NOMO-1 (cell line): ENCODE results near the gene FREM3.
"Not testable (repeated sequence)": the region's sequence is repeated elsewhere in the genome, so short reads cannot be mapped to it uniquely, and the experiment has no call there.

Experiments used
- DNase-seq, 2 experiments: peaks; one replicate each; lab custom pipeline; 2025; ENCODE audit not compliant: unreplicated experiment in 2 of 2; lab: John Stamatoyannopoulos, UW

FREM3 gene

GRCh38 chr4:143700416-143701352 is at the start of gene FREM3:
Gene FREM3, minus strand, starts transcription at chr4:143700675. Its CDS starts 0 bp downstream, at chr4:143700675.
- no peak for DNase-seq

DNA sequence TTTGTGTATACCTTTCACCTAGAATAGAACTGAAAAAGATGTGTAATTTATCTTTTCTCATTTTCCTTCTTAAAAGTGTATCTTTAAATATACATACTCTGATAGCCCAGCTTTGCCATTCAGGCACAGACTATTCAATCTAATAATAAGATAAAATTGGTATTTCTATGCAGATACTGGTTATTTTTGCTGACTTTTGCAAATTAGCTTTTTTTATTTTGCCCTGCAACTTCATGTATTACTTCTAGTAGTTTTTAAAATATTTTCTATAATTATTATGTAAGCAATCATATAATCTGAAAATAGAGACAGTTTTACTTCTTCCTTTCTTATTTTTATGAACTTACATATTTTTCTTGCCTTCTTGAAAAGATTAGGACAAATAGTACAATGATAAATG is 45.4 kb upstream of the FREM3 start:
- no peak for DNase-seq

DNA sequence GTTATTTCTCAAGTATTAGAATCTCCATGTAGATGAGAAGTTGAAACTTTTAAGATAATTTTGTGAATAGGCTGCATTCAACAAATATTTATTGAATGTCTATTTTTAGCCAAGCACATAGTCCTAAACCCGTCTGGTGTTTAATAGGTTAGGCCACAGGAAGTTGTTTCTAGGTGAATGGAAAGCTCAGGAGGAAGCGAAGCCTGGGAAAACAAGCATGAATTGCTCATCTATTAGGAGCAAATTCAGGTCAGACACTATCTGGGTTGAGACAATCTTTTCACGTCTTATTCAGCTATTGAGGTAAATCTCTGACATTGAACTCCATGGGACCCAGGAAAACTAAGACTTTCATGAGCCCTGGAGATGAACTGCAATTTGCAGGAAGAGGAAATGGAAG is 43.1 kb upstream of the FREM3 start:
- no peak for DNase-seq

DNA sequence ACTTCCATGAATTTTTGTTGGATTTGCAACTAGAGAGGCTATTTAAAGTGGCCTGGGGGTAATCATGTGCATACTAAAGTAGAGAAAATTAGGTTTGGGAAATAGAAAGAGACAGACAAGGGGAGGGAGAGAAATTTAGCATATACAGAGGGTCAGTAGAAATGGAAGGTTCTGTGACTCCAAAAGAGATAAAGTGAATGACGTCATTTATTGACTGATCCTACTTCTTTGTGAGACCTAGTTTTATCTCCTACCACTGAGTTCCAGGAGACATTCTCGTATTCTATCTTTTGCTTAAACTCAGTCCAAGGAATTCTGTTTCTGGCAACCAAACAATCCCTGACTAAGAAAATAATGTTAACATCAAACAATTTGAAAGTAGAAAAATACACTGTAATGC is 42.4 kb upstream of the FREM3 start:
- no peak for DNase-seq

- no peak for DNase-seq
Observed at GRCh38 chr4:143736861-143737260, 36.4 kb upstream of the FREM3 start.

DNA sequence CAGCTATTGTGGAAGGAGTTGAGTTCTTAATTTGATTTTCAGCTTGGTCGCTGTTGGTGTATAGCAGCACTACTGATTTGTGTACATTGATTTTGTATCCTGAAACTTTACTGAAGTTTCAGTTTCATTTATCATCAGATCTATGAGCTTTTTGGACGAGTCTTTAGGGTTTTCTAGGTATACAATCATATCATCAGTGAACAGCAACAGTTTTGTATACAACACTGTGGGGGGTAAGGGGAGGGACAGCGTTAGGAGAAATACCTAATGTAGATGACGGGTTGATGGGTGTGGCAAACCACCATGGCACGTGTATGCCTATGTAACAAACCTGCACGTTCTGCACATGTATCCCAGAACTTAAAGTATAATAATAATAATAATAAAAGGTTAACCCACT is 35.6 kb upstream of the FREM3 start:
- DNase-seq: not testable (repeated sequence)

GRCh38 chr4:143728166-143728565 is 27.7 kb upstream of the FREM3 start:
- DNase-seq: no peak

GRCh38 chr4:143726714-143727113 is 26.2 kb upstream of the FREM3 start:
- DNase-seq: no peak

DNA sequence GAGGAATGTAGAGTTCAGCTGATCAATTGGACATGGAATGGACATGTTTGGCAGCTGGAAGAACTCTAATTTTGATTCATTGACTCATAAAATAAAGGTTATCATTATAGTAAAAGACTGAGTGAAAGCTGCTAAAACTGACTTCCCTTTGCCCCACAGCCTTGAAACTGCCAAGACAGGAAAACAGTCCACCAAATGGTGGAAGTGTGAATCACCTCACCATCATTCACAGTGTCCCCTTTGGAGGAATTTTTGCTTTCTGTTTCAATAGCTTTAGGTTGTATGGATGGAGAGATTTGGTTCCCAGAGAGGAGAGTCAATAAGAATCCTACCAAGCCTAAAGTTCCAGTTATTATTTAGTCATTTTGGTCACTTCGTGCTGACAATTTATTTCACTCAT is 20.8 kb upstream of the FREM3 start:
- no peak for DNase-seq

DNA sequence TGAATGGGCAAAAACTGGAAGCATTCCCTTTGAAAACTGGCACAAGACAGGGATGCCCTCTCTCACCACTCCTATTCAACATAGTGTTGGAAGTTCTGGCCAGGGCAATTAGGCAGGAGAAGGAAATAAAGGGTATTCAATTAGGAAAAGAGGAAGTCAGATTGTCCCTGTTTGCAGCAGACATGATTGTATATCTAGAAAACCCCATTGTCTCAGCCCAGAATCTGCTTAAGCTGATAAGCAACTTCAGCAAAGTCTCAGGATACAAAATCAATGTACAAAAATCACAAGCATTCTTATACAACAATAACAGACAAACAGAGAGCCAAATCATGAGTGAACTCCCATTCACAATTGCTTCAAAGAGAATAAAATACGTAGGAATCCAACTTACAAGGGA is 18.3 kb upstream of the FREM3 start:
- DNase-seq: not testable (repeated sequence)

GRCh38 chr4:143713955-143714625 is 13.6 kb upstream of the FREM3 start:
- DNase-seq: no peak

- DNase-seq: no peak
Observed at GRCh38 chr4:143713553-143713952, 13.1 kb upstream of the FREM3 start.

- DNase-seq: no peak
Observed at GRCh38 chr4:143712155-143712550, 11.7 kb upstream of the FREM3 start.

- no peak for DNase-seq
Observed at GRCh38 chr4:143711543-143712154, 11.2 kb upstream of the FREM3 start.

- no peak for DNase-seq
Observed at GRCh38 chr4:143701365-143701764, 890 bp upstream of the FREM3 start.

DNA sequence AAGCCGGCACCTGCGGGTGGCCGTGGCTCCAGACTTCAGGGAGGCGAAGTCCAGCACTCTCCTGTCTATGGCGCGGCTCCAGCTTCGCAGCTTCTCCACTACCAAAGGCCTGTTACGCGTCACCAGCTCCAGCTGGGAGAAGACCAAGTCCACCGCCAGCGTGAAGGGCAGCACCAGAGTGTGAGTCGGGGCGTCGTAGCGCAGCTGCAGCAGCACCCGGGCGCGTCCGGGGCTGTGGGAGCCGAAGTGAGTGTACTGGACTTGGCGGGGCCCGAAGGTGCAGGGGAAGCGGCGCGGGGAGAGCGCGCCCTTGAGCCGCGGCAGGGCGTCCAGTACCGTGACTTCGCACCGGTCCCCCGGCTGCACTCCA is 444 bp downstream of the FREM3 start:
- DNase-seq: no peak

- no peak for DNase-seq
Observed at GRCh38 chr4:143699331-143700045, 987 bp downstream of the FREM3 start.

GRCh38 chr4:143693856-143694255 is 6.6 kb downstream of the FREM3 start:
- DNase-seq: no peak

DNA sequence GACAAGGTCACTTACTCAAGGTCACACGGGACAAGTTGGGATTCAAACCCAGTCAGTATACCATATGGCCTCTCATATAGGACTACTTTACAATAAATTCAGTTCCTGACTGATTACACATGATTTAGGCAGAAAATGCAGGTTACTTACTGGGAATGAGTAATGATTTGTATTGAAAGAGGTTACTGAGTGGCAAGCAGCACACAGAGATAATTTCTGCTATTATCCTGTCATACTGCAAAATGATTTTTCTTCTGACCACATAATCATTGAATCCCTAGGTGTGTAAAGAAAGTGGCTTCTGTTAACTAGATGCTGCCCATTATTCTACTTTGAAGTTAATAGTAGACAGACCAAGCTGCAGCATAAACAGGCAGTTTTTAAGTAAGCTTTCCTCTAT is 8.2 kb downstream of the FREM3 start:
- DNase-seq: no peak

DNA sequence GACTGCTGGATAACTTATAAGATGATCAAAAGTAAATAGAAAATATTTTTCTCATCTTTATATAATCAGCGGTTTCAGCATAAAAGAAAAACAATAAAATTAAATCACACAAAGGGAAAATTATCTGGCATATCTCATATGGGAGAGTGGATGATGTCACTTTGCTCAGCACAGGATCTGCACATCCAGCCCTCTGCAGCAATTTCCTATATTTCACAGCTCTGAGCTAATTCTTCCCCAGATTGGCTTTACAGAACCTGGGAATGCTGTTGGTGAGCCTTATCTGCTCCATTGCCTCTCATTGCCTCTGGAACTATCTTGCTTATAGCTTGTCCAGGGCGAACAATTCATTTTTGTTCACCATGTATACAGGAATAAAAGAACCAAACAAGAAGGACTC is 21.0 kb downstream of the FREM3 start:
- no peak for DNase-seq

DNA sequence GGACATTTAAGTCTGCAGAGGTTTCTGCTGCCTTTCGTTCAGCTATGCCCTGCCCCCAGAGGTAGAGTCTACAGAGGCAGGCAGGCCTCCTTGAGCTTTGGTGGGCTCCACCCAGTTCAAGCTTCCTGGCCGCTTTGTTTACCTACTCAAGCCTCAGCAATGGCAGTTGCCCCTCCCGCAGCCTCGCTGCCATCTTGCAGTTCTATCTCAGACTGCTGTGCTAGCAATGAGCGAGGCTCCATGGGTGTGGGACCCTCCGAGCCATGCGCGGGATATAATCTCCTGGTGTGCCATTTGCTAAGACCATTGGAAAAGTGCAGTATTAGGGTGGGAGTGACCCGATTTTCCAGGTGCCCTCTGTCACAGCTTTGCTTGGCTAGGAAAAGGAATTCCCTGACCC is 26.8 kb downstream of the FREM3 start:
- not testable (repeated sequence) for DNase-seq
